ENCODE data around the gene ARID3B. TPM values are rescaled to one million over a fixed set of nuclear protein-coding genes. Genes with fewer than 3 reads are reported as not detected.

ARID3B gene
- total RNA-seq, 1 experiment from 2014 or later: 8.1 TPM

- Histone ChIP-seq H4K20me1 (ENCODE audit: insufficient read depth) (0 out of 2 replicates have a peak, but pooled peaks cover 5% of the 10 kb centered on the region), H3K36me3 (ENCODE audit: control insufficient read depth in 1 of 2, insufficient read depth in 2 of 2, low read length in 2 of 2) (no peaks in the 10 kb centered on the region), H2AFZ (ENCODE audit: low read depth, low read length, poor library complexity, severe bottlenecking) (no peak overlapping the region), H3K9me2 (ENCODE audit: insufficient read depth) (no peaks in the 10 kb centered on the region), H3K9ac (ENCODE audit: low read length) (no peak overlapping the region), H3K27me3 (ENCODE audit: insufficient read depth, low read length) (no peaks in the 10 kb centered on the region), H3K79me2 (ENCODE audit: insufficient read depth, low read length) (peaks cover 25% of the 10 kb centered on the region; the same call in 1 of the 2 replicates), H3K4me3 (replicated peaks in 1 of 2; ENCODE audit: low read depth in 1 of 2, low read length in 2 of 2) (no peak overlapping the region), H3K4me2 (ENCODE audit: low read length) (no peak overlapping the region), H3K9me3 (ENCODE audit: control insufficient read depth in 1 of 2, insufficient read depth in 1 of 2, low read depth in 1 of 2, low read length in 2 of 2) (no peaks in the 10 kb centered on the region), H3K4me1 (ENCODE audit: control insufficient read depth in 1 of 2, insufficient read depth in 2 of 2, low read length in 2 of 2) (no peaks in the 10 kb centered on the region), H3K27ac (ENCODE audit: low read depth, low read length) (no peak overlapping the region)
- ChIA-PET CTCF (interaction anchor here (1.6 kb wide), 1 partner anchor 11 kb away, joined by 6 read pairs; no protein-coding TSS in a partner anchor), RAD21 (ENCODE audit: low non-redundant PET in 1 of 2, low total read pairs in 2 of 2, uncharacterized antibody in 2 of 2, unreplicated experiment in 2 of 2) (no interaction called here), POLR2A (no interaction called here)
- no peak for DNase-seq (ENCODE audit: low read depth, low spot score)
- no TSS peak for BruUV-seq (replicated peaks)
- TF ChIP-seq ZNF274 (IDR thresholded peaks at IDR 0.05; ENCODE audit: low read depth, low read length): no peak
- TF ChIP-seq POLR2AphosphoS5 (IDR thresholded peaks at IDR 0.05; ENCODE audit: low read depth, low read length): no peak
- no peak for TF ChIP-seq CBX3 (IDR thresholded peaks at IDR 0.05; ENCODE audit: low read depth)
- no peak for TF ChIP-seq EGR1 (IDR thresholded peaks at IDR 0.05; ENCODE audit: low read depth)
- TF ChIP-seq CTCF (IDR thresholded peaks at IDR 0.05 in 2 of 3, conservative IDR thresholded peaks at IDR 0.05 in 1 of 3; ENCODE audit: borderline replicate concordance in 1 of 3, insufficient read depth in 1 of 3, low read depth in 2 of 3, low read length in 2 of 3): no peak
- TF ChIP-seq SP1 (IDR thresholded peaks at IDR 0.05; ENCODE audit: low read depth): no peak
- no peak for TF ChIP-seq FOSL1 (IDR thresholded peaks at IDR 0.05; ENCODE audit: low read depth)
- TF ChIP-seq, protein P1, sequence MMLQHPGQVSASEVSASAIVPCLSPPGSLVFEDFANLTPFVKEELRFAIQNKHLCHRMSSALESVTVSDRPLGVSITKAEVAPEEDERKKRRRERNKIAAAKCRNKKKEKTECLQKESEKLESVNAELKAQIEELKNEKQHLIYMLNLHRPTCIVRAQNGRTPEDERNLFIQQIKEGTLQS (IDR thresholded peaks at IDR 0.05): no peak
- no peak for TF ChIP-seq SRF (IDR thresholded peaks at IDR 0.05; ENCODE audit: low read depth)
- TF ChIP-seq MAX (IDR thresholded peaks at IDR 0.05): no peak
- TF ChIP-seq RAD21 (IDR thresholded peaks at IDR 0.05; ENCODE audit: low read depth): no peak
- TF ChIP-seq ZFX (IDR thresholded peaks at IDR 0.05): no peak
- TF ChIP-seq EZH2 (IDR thresholded peaks at IDR 0.05): no peak
- no peak for TF ChIP-seq SIN3A (IDR thresholded peaks at IDR 0.05; ENCODE audit: low read depth)
- TF ChIP-seq JUND (IDR thresholded peaks at IDR 0.05): no peak
- no peak for TF ChIP-seq CEBPB (IDR thresholded peaks at IDR 0.05; ENCODE audit: low read depth)
- TF ChIP-seq ELF1 (IDR thresholded peaks at IDR 0.05; ENCODE audit: borderline replicate concordance, low read depth): no peak
- TF ChIP-seq, protein P2, sequence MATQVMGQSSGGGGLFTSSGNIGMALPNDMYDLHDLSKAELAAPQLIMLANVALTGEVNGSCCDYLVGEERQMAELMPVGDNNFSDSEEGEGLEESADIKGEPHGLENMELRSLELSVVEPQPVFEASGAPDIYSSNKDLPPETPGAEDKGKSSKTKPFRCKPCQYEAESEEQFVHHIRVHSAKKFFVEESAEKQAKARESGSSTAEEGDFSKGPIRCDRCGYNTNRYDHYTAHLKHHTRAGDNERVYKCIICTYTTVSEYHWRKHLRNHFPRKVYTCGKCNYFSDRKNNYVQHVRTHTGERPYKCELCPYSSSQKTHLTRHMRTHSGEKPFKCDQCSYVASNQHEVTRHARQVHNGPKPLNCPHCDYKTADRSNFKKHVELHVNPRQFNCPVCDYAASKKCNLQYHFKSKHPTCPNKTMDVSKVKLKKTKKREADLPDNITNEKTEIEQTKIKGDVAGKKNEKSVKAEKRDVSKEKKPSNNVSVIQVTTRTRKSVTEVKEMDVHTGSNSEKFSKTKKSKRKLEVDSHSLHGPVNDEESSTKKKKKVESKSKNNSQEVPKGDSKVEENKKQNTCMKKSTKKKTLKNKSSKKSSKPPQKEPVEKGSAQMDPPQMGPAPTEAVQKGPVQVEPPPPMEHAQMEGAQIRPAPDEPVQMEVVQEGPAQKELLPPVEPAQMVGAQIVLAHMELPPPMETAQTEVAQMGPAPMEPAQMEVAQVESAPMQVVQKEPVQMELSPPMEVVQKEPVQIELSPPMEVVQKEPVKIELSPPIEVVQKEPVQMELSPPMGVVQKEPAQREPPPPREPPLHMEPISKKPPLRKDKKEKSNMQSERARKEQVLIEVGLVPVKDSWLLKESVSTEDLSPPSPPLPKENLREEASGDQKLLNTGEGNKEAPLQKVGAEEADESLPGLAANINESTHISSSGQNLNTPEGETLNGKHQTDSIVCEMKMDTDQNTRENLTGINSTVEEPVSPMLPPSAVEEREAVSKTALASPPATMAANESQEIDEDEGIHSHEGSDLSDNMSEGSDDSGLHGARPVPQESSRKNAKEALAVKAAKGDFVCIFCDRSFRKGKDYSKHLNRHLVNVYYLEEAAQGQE (IDR thresholded peaks at IDR 0.05; ENCODE audit: low read depth): no peak
- TF ChIP-seq YY1 (IDR thresholded peaks at IDR 0.05; ENCODE audit: extremely low read depth, insufficient replicate concordance, low read depth, low read length): no peak
- no peak for TF ChIP-seq TCF7L2 (IDR thresholded peaks at IDR 0.05; ENCODE audit: borderline replicate concordance, extremely low read depth, insufficient read depth, insufficient read length)
- ATAC-seq: no peak
- intact Hi-C loops (cut with micrococcal nuclease): no loop called here
These were observed 101.3 kb downstream of the ARID3B start for GRCh38 chr15:74642348-74642733.
